BLaER1 treated with 17β-estradiol and CSF1 and Interleukin-3, amounts not matched to agents 10 nM and 100 nM (cell line): ENCODE measurements around the gene RNF213.

Experiments
- H3K27ac ChIP-seq, 11 experiments: shearing (Covaris generic); formaldehyde crosslinking; 2 replicates each; pipeline ENCODE4 v1.8.1; 2022
- H3K27me3 ChIP-seq, 11 experiments: shearing (Covaris generic); formaldehyde crosslinking; 2 replicates each; pipeline ENCODE4 v1.8.1; 2022
- H3K36me3 ChIP-seq, 11 experiments: shearing (Covaris generic); formaldehyde crosslinking; 2 replicates each; pipeline ENCODE4 v1.8.1; 2022
- H3K4me1 ChIP-seq, 10 experiments: shearing (Covaris generic); formaldehyde crosslinking; 2 replicates each; pipeline ENCODE4 v1.8.1; 2022
- H3K4me2 ChIP-seq, 11 experiments: shearing (Covaris generic); formaldehyde crosslinking; 2 replicates each; pipeline ENCODE4 v1.8.1; 2022
- H3K4me3 ChIP-seq, 10 experiments: shearing (Covaris generic); formaldehyde crosslinking; 2 replicates each; pipeline ENCODE4 v1.8.1; 2022
- H3K9ac ChIP-seq, 11 experiments: shearing (Covaris generic); formaldehyde crosslinking; 2 replicates each; pipeline ENCODE4 v1.8.1; 2022
- H3K9me3 ChIP-seq, 11 experiments: shearing (Covaris generic); formaldehyde crosslinking; replicated peaks in 1 of 11; 2 replicates each; pipeline ENCODE4 v1.8.1; 2022
- H4K20me1 ChIP-seq, 11 experiments: shearing (Covaris generic); formaldehyde crosslinking; 2 replicates each; pipeline ENCODE4 v1.8.1; 2022
- Cebpa-rat ChIP-seq, 11 experiments: shearing (Covaris generic); IDR thresholded peaks; 2 replicates each; pipeline ENCODE4 v1.8.1; 2022

RNF213 gene

DNA sequence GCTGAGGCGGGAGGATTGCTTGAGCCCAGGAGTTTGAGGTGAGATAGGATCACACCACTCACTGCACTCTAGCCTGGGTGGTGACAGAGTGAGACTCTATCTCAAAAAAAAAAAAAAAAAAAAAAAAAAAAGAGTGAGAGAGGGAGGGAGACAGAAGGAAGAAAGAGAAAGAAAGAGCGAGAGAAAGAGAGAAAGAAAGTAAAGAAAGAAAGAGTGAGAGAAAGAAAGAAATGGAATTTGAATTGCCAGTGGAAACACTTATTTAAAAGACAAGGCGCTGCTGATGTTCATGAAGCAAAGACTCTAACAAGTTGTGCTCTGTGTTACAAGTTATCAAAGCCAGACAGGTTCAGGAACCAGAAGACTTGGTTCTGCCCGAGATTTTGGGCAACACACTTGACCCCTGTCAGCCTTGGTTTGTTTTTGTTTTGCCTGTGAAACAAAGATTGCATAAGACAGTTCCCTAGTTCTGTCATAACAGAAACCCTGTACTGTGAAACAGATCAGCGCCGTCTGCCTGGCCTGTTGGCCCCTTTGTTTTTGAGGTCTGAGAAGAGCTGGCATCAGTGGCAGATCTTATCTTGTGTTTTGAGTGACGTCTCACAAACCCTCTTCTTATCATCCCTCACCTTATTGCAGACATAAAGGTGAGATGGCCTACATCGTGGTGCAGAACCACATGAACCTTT, 98.9 kb downstream of the RNF213 start:
- Histone ChIP-seq H3K4me1 (no peaks in the 10 kb centered on the region), H3K27me3 (no peaks in the 10 kb centered on the region), H3K9ac (no peak overlapping the region), H3K36me3 (peaks cover 90 to 98% (median 96%) of the 10 kb centered on the region in 11 experiments), H3K4me3 (no peak overlapping the region), H4K20me1 (peaks cover 0 to 25% (median 0%) of the 10 kb centered on the region in 11 experiments; a peak in 10 of 22 replicates), H3K27ac (no peak overlapping the region), H3K4me2 (no peak overlapping the region), H3K9me3 (peaks cover 13 to 26% (median 17%) of the 10 kb centered on the region in 11 experiments; a peak in 20 of 22 replicates)
- TF ChIP-seq Cebpa-rat (IDR thresholded peaks at IDR 0.05), result no peak

DNA sequence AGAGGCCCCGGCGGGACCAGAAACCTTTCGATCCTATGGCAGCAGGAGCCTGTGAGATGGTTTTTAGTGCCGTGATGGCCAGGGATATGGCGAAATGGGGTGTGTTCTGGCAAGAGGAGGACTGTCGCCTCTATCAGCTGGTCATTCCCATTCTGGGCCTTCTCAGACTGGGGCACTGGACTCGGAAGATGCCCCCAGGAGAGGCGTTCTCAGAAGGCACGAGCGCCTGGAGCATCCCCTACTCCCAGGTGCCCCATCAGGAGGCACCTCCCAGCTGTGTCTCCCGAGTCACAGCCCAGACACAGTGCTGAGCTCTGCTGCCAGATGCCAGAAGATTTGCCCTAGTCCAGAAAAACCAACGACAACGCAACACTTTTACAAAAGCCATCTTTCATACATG, 99.7 kb downstream of the RNF213 start:
- Histone ChIP-seq H3K9ac (no peak overlapping the region), H3K27ac (no peak overlapping the region), H4K20me1 (peaks cover 0 to 27% (median 6%) of the 10 kb centered on the region in 11 experiments; a peak in 11 of 22 replicates), H3K4me2 (no peak overlapping the region), H3K4me1 (peaks cover 0 to 2% (median 0%) of the 10 kb centered on the region in 10 experiments; a peak in 1 of 20 replicates), H3K4me3 (no peak overlapping the region), H3K36me3 (peaks cover 92 to 99% (median 98%) of the 10 kb centered on the region in 11 experiments), H3K27me3 (no peaks in the 10 kb centered on the region), H3K9me3 (peaks cover 13 to 26% (median 17%) of the 10 kb centered on the region in 11 experiments; a peak in 20 of 22 replicates)
- TF ChIP-seq Cebpa-rat (IDR thresholded peaks at IDR 0.05), result no peak

DNA sequence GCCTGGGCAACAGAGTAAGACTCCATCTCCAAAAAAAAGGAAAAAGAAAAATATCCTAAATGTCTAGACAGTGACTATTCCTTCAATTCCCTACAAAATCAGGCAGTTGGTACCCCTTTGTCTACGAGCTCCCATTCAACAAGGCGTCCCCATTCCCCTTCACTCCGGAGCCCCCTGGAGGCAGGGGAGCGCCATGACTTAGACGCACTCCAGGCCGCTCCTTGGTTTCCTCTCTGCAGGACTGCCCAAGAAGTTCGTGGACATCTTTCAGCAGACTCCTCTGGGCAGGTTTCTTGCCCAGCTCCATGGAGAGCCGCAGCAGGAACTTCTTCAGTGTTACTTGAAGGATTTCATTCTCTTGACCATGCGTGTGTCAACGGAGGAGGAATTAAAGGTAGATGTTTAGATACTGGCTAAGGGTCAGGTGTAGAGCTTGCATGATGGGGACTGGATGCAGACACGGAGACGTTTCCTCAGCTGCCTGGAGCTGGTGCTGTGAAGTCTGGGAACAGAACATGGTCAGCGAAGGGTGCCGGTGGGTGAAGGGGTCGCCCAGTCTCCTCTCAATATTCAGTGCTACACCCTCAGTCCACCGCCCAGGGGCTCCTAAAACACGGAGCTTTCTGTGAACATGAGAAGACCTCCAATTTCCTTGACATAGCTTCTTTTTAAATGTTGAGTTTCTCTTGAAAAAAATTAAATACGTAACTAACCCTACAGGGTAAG, 101.0 kb downstream of the RNF213 start:
- Histone ChIP-seq H3K4me2 (no peak overlapping the region), H3K9me3 (peaks cover 13 to 26% (median 17%) of the 10 kb centered on the region in 11 experiments; a peak in 20 of 22 replicates), H3K27me3 (no peaks in the 10 kb centered on the region), H3K9ac (no peak overlapping the region), H3K36me3 (peaks cover 94 to 100% (median 99%) of the 10 kb centered on the region in 11 experiments), H3K4me3 (no peak overlapping the region), H3K27ac (no peak overlapping the region), H3K4me1 (peaks cover 0 to 11% (median 3%) of the 10 kb centered on the region in 10 experiments; a peak in 8 of 20 replicates), H4K20me1 (peaks cover 0 to 27% (median 9%) of the 10 kb centered on the region in 11 experiments; a peak in 11 of 22 replicates)
- no peak for TF ChIP-seq Cebpa-rat (IDR thresholded peaks at IDR 0.05)

GRCh38 chr17:80362428-80363119, 101.9 kb downstream of the RNF213 start:
- H4K20me1 ChIP-seq, result peaks cover 0 to 28% (median 9%) of the 10 kb centered on the region in 11 experiments; a peak in 10 of 22 replicates
- H3K27ac ChIP-seq, result no peak overlapping the region
- TF ChIP-seq Cebpa-rat (IDR thresholded peaks at IDR 0.05), result no peak

DNA sequence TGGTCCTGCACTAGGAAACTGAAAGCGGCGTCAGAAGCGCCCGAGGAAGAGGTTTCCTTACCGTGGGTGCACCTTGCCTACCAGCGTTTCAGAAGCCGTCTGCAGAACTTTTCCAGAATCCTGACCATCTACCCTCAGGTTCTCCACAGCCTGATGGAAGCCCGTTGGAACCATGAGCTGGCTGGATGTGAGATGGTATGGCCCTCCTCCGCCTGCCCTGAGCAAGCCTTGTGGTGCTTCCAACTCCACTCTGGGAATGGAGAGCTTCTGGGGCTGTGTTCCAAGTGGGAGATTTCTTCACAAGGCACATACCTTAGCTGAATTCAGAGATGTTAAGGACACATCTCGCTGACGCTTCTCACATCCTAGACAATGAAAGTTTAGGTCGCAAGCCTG, 102.5 kb downstream of the RNF213 start:
- H3K27me3 ChIP-seq, result no peaks in the 10 kb centered on the region
- no peak overlapping the region for H3K4me3 ChIP-seq
- H3K9ac ChIP-seq, result no peak overlapping the region
- H3K9me3 ChIP-seq, result peaks cover 13 to 26% (median 17%) of the 10 kb centered on the region in 11 experiments; a peak in 20 of 22 replicates
- no peak overlapping the region for H3K4me2 ChIP-seq
- no peak for TF ChIP-seq Cebpa-rat (IDR thresholded peaks at IDR 0.05)
- H3K36me3 ChIP-seq, result peaks cover 89 to 100% (median 99%) of the 10 kb centered on the region in 11 experiments
- peaks cover 0 to 11% (median 3%) of the 10 kb centered on the region in 10 experiments; a peak in 8 of 20 replicates for H3K4me1 ChIP-seq
- H4K20me1 ChIP-seq, result peaks cover 0 to 31% (median 9%) of the 10 kb centered on the region in 11 experiments; a peak in 10 of 22 replicates
- no peak overlapping the region for H3K27ac ChIP-seq

More at GRCh38 chr17:80362428-80363119, 101.9 kb downstream of the RNF213 start:
- Histone ChIP-seq H3K36me3 (peaks cover 89 to 100% (median 99%) of the 10 kb centered on the region in 11 experiments), H3K9me3 (peaks cover 13 to 26% (median 17%) of the 10 kb centered on the region in 11 experiments; a peak in 20 of 22 replicates), H3K9ac (no peak overlapping the region), H3K4me2 (no peak overlapping the region), H3K4me3 (no peak overlapping the region), H3K4me1 (peaks cover 0 to 11% (median 3%) of the 10 kb centered on the region in 10 experiments; a peak in 8 of 20 replicates), H3K27me3 (no peaks in the 10 kb centered on the region)

GRCh38 chr17:80363518-80364090, 103.0 kb downstream of the RNF213 start:
- H3K36me3 ChIP-seq, result peaks cover 88 to 100% (median 99%) of the 10 kb centered on the region in 11 experiments
- H3K4me1 ChIP-seq, result peaks cover 0 to 11% (median 3%) of the 10 kb centered on the region in 10 experiments; a peak in 8 of 20 replicates

GRCh38 chr17:80364091-80364691, 103.5 kb downstream of the RNF213 start:
- Histone ChIP-seq H3K36me3 (peaks cover 88 to 100% (median 99%) of the 10 kb centered on the region in 11 experiments), H3K9ac (no peak overlapping the region), H3K27ac (no peak overlapping the region), H4K20me1 (peaks cover 0 to 31% (median 9%) of the 10 kb centered on the region in 11 experiments; a peak in 10 of 22 replicates), H3K4me1 (peaks cover 0 to 11% (median 3%) of the 10 kb centered on the region in 10 experiments; a peak in 8 of 20 replicates), H3K27me3 (no peaks in the 10 kb centered on the region), H3K4me3 (no peak overlapping the region), H3K4me2 (no peak overlapping the region), H3K9me3 (peaks cover 13 to 24% (median 17%) of the 10 kb centered on the region in 11 experiments; a peak in 20 of 22 replicates)
- TF ChIP-seq Cebpa-rat (IDR thresholded peaks at IDR 0.05), result no peak

More at GRCh38 chr17:80363518-80364090, 103.0 kb downstream of the RNF213 start:
- H3K4me3 ChIP-seq, result no peak overlapping the region
- no peaks in the 10 kb centered on the region for H3K27me3 ChIP-seq
- H3K4me2 ChIP-seq, result no peak overlapping the region
- H3K9me3 ChIP-seq, result peaks cover 13 to 26% (median 17%) of the 10 kb centered on the region in 11 experiments; a peak in 20 of 22 replicates
- no peak overlapping the region for H3K9ac ChIP-seq
- peaks cover 0 to 31% (median 9%) of the 10 kb centered on the region in 11 experiments; a peak in 10 of 22 replicates for H4K20me1 ChIP-seq
- no peak for TF ChIP-seq Cebpa-rat (IDR thresholded peaks at IDR 0.05)
- no peak overlapping the region for H3K27ac ChIP-seq
